GM12892 (cell line): ENCODE data around the gene TMEM207.

Experiments
- POLR2A ChIP-seq: IDR thresholded peaks from 2 replicates; pipeline ENCODE4 v1.6.1; 2011; ENCODE audit warnings: low read depth, low read length, control low read depth
- POLR2AphosphoS5 ChIP-seq: IDR thresholded peaks from 2 replicates; pipeline ENCODE4 v1.6.1; 2011; ENCODE audit warnings: low read depth, low read length, control low read depth

DNA sequence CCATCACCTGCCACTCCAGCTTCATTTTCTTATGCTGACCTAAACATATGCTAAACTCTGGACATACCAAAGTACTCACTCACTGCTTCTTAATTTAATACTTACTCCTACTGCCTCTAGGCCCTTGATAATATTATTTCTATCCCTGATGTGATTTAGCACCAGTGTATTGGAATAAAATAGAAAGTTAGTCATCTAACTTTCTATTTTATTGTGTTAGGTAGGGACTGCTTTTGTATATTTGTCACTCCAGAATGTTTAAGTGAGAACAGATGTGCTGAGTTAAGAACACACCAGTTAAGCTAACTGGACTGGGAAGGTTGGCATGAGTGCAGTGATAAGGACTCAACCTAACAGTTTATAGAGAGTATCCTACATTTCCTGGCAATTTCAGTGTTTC is 68.3 kb downstream of the TMEM207 start:
- TF ChIP-seq POLR2AphosphoS5 (no peak), POLR2A (no peak)
